NCI-H1092 treated with DMSO at 0.1 percent for 48 hours (cell line): Measurements from ENCODE around the gene ZBTB9.
"Not testable (repeated sequence)": the region's sequence is repeated elsewhere in the genome, so short reads cannot be mapped to it uniquely, and the experiment has no call there.

Experiments
- DNase-seq: peaks from one replicate; lab custom pipeline; 2025; lab: John Stamatoyannopoulos, UW

ZBTB9 gene

GRCh38 chr6:33466075-33466735 lies 11.8 kb downstream of the ZBTB9 start:
- DNase-seq = no peak

GRCh38 chr6:33467091-33467490 lies 12.7 kb downstream of the ZBTB9 start:
- no peak for DNase-seq

- DNase-seq = no peak
Observed at GRCh38 chr6:33469661-33470060, 15.3 kb downstream of the ZBTB9 start.

- DNase-seq = no peak
Observed at GRCh38 chr6:33477864-33478263, 23.5 kb downstream of the ZBTB9 start.

- no peak for DNase-seq
Observed at GRCh38 chr6:33481192-33481591, 26.8 kb downstream of the ZBTB9 start.

GRCh38 chr6:33482620-33483019 lies 28.2 kb downstream of the ZBTB9 start:
- not testable (repeated sequence) for DNase-seq

GRCh38 chr6:33483678-33484077 lies 29.3 kb downstream of the ZBTB9 start:
- no peak for DNase-seq

GRCh38 chr6:33484673-33485262 lies 30.4 kb downstream of the ZBTB9 start:
- not testable (repeated sequence) for DNase-seq

GRCh38 chr6:33485680-33486079 lies 31.3 kb downstream of the ZBTB9 start:
- not testable (repeated sequence) for DNase-seq

GRCh38 chr6:33488339-33488738 lies 34.0 kb downstream of the ZBTB9 start:
- no peak for DNase-seq

GRCh38 chr6:33490198-33490597 lies 35.8 kb downstream of the ZBTB9 start:
- DNase-seq = no peak

GRCh38 chr6:33490621-33491020 lies 36.2 kb downstream of the ZBTB9 start:
- DNase-seq = no peak

- no peak for DNase-seq
Observed at GRCh38 chr6:33492093-33492492, 37.7 kb downstream of the ZBTB9 start.

GRCh38 chr6:33497157-33497556 lies 42.8 kb downstream of the ZBTB9 start:
- DNase-seq = no peak

GRCh38 chr6:33502486-33502885 lies 48.1 kb downstream of the ZBTB9 start:
- DNase-seq = no peak

GRCh38 chr6:33504486-33504885 lies 50.1 kb downstream of the ZBTB9 start:
- no peak for DNase-seq

- DNase-seq = no peak
Observed at GRCh38 chr6:33505548-33506370, 51.4 kb downstream of the ZBTB9 start.
